Measurements from ENCODE around the gene CFAP46.
"Not testable (repeated sequence)": the region's sequence is repeated elsewhere in the genome, so short reads cannot be mapped to it uniquely, and the experiment has no call there.

CFAP46 gene

GRCh38 chr10:132911786-132912097 lies 30.6 kb downstream of the CFAP46 start:
- no peak for DNase-seq

GRCh38 chr10:132910901-132911785 lies 31.2 kb downstream of the CFAP46 start:
- no peak for DNase-seq

- no peak for DNase-seq
Measured at GRCh38 chr10:132910186-132910880, 32.0 kb downstream of the CFAP46 start.

GRCh38 chr10:132909491-132910071 lies 32.8 kb downstream of the CFAP46 start:
- no peak for DNase-seq

GRCh38 chr10:132908621-132909295 lies 33.6 kb downstream of the CFAP46 start:
- DNase-seq: no peak

- no peak for DNase-seq
Measured at GRCh38 chr10:132907821-132908620, 34.3 kb downstream of the CFAP46 start.

GRCh38 chr10:132906836-132907235 lies 35.5 kb downstream of the CFAP46 start:
- DNase-seq: no peak

- DNase-seq: no peak
Measured at GRCh38 chr10:132906106-132906505, 36.3 kb downstream of the CFAP46 start.

- DNase-seq: no peak
Measured at GRCh38 chr10:132905661-132906060, 36.7 kb downstream of the CFAP46 start.

GRCh38 chr10:132904814-132905649 lies 37.3 kb downstream of the CFAP46 start:
- no peak for DNase-seq

GRCh38 chr10:132904181-132904813 lies 38.1 kb downstream of the CFAP46 start:
- no peak for DNase-seq

- not testable (repeated sequence) for DNase-seq
Measured at GRCh38 chr10:132902656-132903575, 39.5 kb downstream of the CFAP46 start.

GRCh38 chr10:132901351-132901750 lies 41.0 kb downstream of the CFAP46 start:
- DNase-seq: no peak

- no peak for DNase-seq
Measured at GRCh38 chr10:132900211-132900756, 42.1 kb downstream of the CFAP46 start.

- no peak for DNase-seq
Measured at GRCh38 chr10:132899751-132900065, 42.7 kb downstream of the CFAP46 start.

GRCh38 chr10:132899054-132899750 lies 43.2 kb downstream of the CFAP46 start:
- no peak for DNase-seq

GRCh38 chr10:132898391-132899053 lies 43.8 kb downstream of the CFAP46 start:
- no peak for DNase-seq
